ENCODE data around the gene UMAD1.
"Not testable (repeated sequence)": the region's sequence is repeated elsewhere in the genome, so short reads cannot be mapped to it uniquely, and the experiment has no call there.

UMAD1 gene

GRCh38 chr7:7653593-7654187 lies 13.1 kb downstream of the UMAD1 start:
- DNase-seq = no peak

GRCh38 chr7:7654964-7655715 lies 14.6 kb downstream of the UMAD1 start:
- no peak for DNase-seq

- DNase-seq = not testable (repeated sequence)
These were observed 15.9 kb downstream of the UMAD1 start for GRCh38 chr7:7656459-7656858.

- no peak for DNase-seq
These were observed 22.0 kb downstream of the UMAD1 start for GRCh38 chr7:7662527-7662926.

- no peak for DNase-seq
These were observed 23.7 kb downstream of the UMAD1 start for GRCh38 chr7:7664291-7664690.

GRCh38 chr7:7665031-7665430 lies 24.5 kb downstream of the UMAD1 start:
- no peak for DNase-seq

GRCh38 chr7:7667187-7667586 lies 26.6 kb downstream of the UMAD1 start:
- no peak for DNase-seq

GRCh38 chr7:7668706-7669105 lies 28.2 kb downstream of the UMAD1 start:
- no peak for DNase-seq

- no peak for DNase-seq
These were observed 29.9 kb downstream of the UMAD1 start for GRCh38 chr7:7670490-7670889.

GRCh38 chr7:7671361-7671760 lies 30.8 kb downstream of the UMAD1 start:
- DNase-seq = no peak

GRCh38 chr7:7672545-7673239 lies 32.1 kb downstream of the UMAD1 start:
- DNase-seq = no peak

GRCh38 chr7:7673240-7673550 lies 32.6 kb downstream of the UMAD1 start:
- DNase-seq = no peak

- DNase-seq = no peak
These were observed 35.1 kb downstream of the UMAD1 start for GRCh38 chr7:7675686-7676085.

- not testable (repeated sequence) for DNase-seq
These were observed 39.1 kb downstream of the UMAD1 start for GRCh38 chr7:7679640-7680039.

- DNase-seq = peak; percentile 86
These were observed 40.8 kb downstream of the UMAD1 start for GRCh38 chr7:7681191-7681935.

GRCh38 chr7:7681936-7682329 lies 41.4 kb downstream of the UMAD1 start:
- no peak for DNase-seq

- DNase-seq = no peak
These were observed 42.3 kb downstream of the UMAD1 start for GRCh38 chr7:7682861-7683260.

- DNase-seq = no peak
These were observed 46.4 kb downstream of the UMAD1 start for GRCh38 chr7:7686811-7687508.

GRCh38 chr7:7687800-7688199 lies 47.2 kb downstream of the UMAD1 start:
- no peak for DNase-seq

- DNase-seq = no peak
These were observed 47.8 kb downstream of the UMAD1 start for GRCh38 chr7:7688310-7688709.

GRCh38 chr7:7688956-7689355 lies 48.4 kb downstream of the UMAD1 start:
- DNase-seq = no peak

- DNase-seq = no peak
These were observed 53.3 kb downstream of the UMAD1 start for GRCh38 chr7:7693881-7694280.

GRCh38 chr7:7694542-7694941 lies 54.0 kb downstream of the UMAD1 start:
- no peak for DNase-seq
